ENCODE results near the gene METAP1D. TPM values are rescaled to one million over a fixed set of nuclear protein-coding genes. Genes with fewer than 3 reads are reported as not detected.

Gene METAP1D
- total and polyA plus RNA-seq, 4 donors = 2.5 to 17.8 (median 3.0) TPM

DNA sequence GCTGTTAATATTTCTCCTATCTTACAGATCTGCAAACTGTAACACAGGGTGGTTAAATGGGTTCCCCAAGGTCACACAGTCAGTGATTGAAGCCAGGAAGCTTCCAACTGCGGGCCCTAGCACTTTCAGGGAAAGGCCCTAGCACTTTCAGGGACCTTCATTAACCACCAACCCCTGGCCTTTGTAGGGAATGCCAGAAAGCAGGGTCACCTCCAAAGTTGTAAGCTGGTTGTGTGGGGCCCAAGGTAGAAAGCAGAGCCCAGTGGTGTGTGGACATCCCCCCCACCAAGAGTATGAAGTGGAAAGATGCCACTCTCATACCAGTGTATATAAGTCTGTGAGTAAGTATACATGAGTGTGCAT is 98.5 kb downstream of the METAP1D start:
- H3K4me3 ChIP-seq = no peak overlapping the region
- 25 to 43% methylated on average over 1 of the region's 1 CpG for WGBS, 2 donors
- peaks cover 5 to 56% (median 8%) of the 10 kb centered on the region in 5 donors for H3K4me1 ChIP-seq (ENCODE audit: control insufficient read depth in 5 of 5, insufficient read depth in 5 of 5, low read length in 5 of 5)
- TF ChIP-seq CTCF (IDR thresholded peaks at IDR 0.05; ENCODE audit: control extremely low read depth, extremely low read depth) = no peak
- peaks cover 0 to 6% (median 0%) of the 10 kb centered on the region in 4 donors for H3K9me3 ChIP-seq (ENCODE audit: control insufficient read depth in 4 of 4, insufficient read depth in 3 of 4, low read length in 3 of 4)
- peaks cover 3 to 93% (median 77%) of the 10 kb centered on the region in 3 donors for H3K27me3 ChIP-seq (ENCODE audit: control insufficient read depth in 3 of 3, insufficient read depth in 3 of 3, low read length in 2 of 3)
- H3K27ac ChIP-seq (ENCODE audit: low read depth in 1 of 2, low read length in 1 of 2) = no peak overlapping the region
- no peak for DNase-seq
- H3K36me3 ChIP-seq (ENCODE audit: control insufficient read depth in 4 of 4, insufficient read depth in 4 of 4, low read length in 4 of 4) = no peaks in the 10 kb centered on the region
- ATAC-seq (ENCODE audit: insufficient read depth, low FRiP score) = no peak
- H3K9ac ChIP-seq (ENCODE audit: insufficient read depth in 1 of 2, low read length in 2 of 2) = no peak overlapping the region

DNA sequence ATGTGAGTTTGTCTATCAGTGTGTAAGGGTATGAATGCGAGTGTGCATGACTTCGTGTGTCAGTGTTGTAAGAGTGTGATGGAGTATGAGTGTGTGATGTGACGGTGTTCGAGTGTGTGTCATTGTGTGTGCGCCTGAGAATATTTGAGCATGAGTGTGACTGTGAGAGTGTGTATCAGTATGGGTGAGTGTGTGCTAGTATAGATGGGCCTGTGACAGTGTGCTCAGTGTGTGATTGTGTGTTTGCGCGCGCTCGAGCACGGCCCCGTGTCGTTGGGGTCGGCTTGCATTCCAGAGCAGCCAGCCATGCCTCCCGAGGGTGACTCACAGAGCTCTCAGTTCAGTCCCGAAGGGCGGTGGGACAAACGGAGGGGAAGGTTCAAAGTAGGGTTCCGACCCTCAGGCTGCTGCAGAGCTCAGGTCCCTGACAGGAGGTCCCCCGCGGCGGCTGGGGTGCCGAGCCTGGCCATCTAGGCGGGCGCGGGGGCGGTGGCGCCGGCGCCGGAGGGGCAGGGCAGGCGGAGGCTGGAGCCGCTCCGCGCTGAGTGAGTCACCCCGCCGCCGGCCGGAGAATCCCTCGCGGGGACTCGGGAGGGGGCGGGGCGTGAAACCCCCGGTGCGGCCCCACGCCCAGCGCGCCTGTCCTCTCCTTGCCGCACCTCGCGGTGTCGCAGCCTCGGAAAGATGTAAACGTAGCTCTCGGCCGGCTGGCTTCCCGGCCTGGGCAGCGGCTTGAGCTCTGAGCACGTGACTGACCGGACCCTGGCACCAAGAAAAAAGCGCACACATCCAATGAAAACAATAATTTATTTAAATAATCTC is 99.1 kb downstream of the METAP1D start:
- Histone ChIP-seq H3K4me3 (no peak overlapping the region), H3K4me1 (ENCODE audit: control insufficient read depth in 5 of 5, insufficient read depth in 5 of 5, low read length in 5 of 5) (peaks cover 5 to 60% (median 9%) of the 10 kb centered on the region in 5 donors), H3K36me3 (ENCODE audit: control insufficient read depth in 4 of 4, insufficient read depth in 4 of 4, low read length in 4 of 4) (no peaks in the 10 kb centered on the region), H3K9ac (ENCODE audit: insufficient read depth in 1 of 2, low read length in 2 of 2) (no peak overlapping the region), H3K27ac (ENCODE audit: low read depth in 1 of 2, low read length in 1 of 2) (no peak overlapping the region), H3K9me3 (ENCODE audit: control insufficient read depth in 4 of 4, insufficient read depth in 3 of 4, low read length in 3 of 4) (peaks cover 0 to 6% (median 0%) of the 10 kb centered on the region in 4 donors), H3K27me3 (ENCODE audit: control insufficient read depth in 3 of 3, insufficient read depth in 3 of 3, low read length in 2 of 3) (peaks cover 3 to 93% (median 77%) of the 10 kb centered on the region in 3 donors)
- no peak for TF ChIP-seq CTCF (IDR thresholded peaks at IDR 0.05; ENCODE audit: control extremely low read depth, extremely low read depth)
- ATAC-seq (ENCODE audit: insufficient read depth, low FRiP score) (no peak), DNase-seq (peak in 2 of 3 donors; percentile 51 to 52)
- WGBS, 2 donors = 4 to 5% methylated on average over 50 to 61 of the region's 61 CpGs

GRCh38 chr2:172099472-172100079 is 99.8 kb downstream of the METAP1D start:
- Histone ChIP-seq H3K27ac (ENCODE audit: low read depth in 1 of 2, low read length in 1 of 2) (no peak overlapping the region), H3K27me3 (ENCODE audit: control insufficient read depth in 3 of 3, insufficient read depth in 3 of 3, low read length in 2 of 3) (peaks cover 0 to 93% (median 80%) of the 10 kb centered on the region in 3 donors), H3K9ac (ENCODE audit: insufficient read depth in 1 of 2, low read length in 2 of 2) (no peak overlapping the region), H3K9me3 (ENCODE audit: control insufficient read depth in 4 of 4, insufficient read depth in 3 of 4, low read length in 3 of 4) (peaks cover 0 to 6% (median 0%) of the 10 kb centered on the region in 4 donors), H3K4me3 (no peak overlapping the region), H3K36me3 (ENCODE audit: control insufficient read depth in 4 of 4, insufficient read depth in 4 of 4, low read length in 4 of 4) (no peaks in the 10 kb centered on the region), H3K4me1 (ENCODE audit: control insufficient read depth in 5 of 5, insufficient read depth in 5 of 5, low read length in 5 of 5) (peaks cover 5 to 60% (median 9%) of the 10 kb centered on the region in 5 donors)
- 4 to 8% methylated on average over 13 of the region's 13 CpGs for WGBS, 2 donors
- ATAC-seq (ENCODE audit: insufficient read depth, low FRiP score) (no peak), DNase-seq (no peak)
- TF ChIP-seq CTCF (IDR thresholded peaks at IDR 0.05; ENCODE audit: control extremely low read depth, extremely low read depth) = no peak

All from lung (tissue), 12 donors.